Hindlimb muscle (tissue), 1 donor: ENCODE measurements around the gene DNAJC19. TPM values are rescaled to one million over a fixed set of nuclear protein-coding genes. Genes with fewer than 3 reads are reported as not detected.
"Not testable (repeated sequence)": the region's sequence is repeated elsewhere in the genome, so short reads cannot be mapped to it uniquely, and the experiment has no call there.

Experiments
- DNase-seq: peaks from one replicate; pipeline ENCODE4 v3.0.0-alpha.2; 2013
- polyA plus RNA-seq: library from polyadenylated mRNA; unstranded; fragments of 120-200 nt; gene quantifications from one replicate; pipeline ENCODE4 v1.2.1, GENCODE V29; 2013; ENCODE audit not compliant: insufficient read length

The DNAJC19 gene
- 33.4 TPM for polyA plus RNA-seq

- DNase-seq = peak; percentile 94
Observed at GRCh38 chr3:180989291-180990163, at the start of gene DNAJC19. Gene DNAJC19 (minus strand): TSS chr3:180989736. CDS start chr3:180989602, 134 bp downstream.

DNA sequence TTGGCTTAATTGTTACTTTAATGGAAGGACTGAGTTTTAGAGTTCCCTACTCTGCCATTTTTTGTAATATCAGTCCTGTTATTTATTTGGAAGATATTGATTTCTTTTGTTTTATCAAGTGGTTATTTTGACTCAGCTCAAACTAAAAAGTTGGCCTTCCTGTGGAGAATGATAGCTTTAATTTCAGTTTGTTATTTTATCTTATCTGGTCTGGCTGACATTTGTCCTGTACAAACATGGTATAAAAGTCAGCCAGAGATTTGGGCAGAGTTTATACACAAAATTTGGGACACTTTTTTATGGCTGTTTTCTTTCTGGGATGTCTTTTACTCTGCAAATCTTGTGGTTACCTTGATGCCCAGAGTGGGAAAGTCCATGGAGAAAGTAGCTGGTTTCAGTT lies 41.4 kb upstream of the DNAJC19 start:
- DNase-seq = no peak

DNA sequence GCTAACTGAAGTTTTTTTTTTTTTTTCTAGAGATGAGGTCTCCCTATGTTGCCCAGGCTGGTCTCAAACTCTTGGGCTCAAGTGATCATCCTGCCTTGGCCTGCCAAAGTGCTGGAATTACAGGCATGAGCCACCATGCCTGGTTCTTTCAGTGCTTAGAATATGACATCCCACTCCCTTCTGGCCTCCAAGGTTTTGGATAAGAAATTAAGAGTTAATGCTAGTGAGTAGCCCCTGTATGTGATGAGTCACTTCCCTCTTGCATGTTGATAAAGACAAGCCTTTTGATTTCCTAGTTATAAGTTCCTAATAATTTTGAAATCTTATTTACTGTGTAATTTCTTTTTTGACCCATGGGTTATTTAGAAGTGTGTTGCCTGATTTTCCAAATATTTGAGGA lies 35.7 kb upstream of the DNAJC19 start:
- DNase-seq = no peak

DNA sequence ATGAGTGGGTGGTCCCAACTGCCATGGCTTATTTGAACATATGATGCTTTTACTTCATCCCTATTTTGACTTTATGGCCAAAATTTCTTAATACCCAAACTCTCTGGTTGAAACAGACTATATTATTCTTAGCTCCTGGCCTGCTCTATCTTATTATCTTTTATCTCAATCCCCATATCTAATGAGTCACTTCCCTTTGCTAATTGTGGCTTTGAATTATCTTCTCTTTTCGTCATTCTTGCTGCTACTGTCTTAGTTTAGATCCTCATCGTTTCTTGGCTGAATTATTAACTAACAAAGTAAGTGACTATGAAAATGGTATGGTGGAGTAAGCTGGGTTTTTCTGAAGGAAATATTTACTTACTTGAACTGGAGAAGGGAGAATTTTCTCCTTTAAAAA lies 28.2 kb upstream of the DNAJC19 start:
- DNase-seq = no peak

DNA sequence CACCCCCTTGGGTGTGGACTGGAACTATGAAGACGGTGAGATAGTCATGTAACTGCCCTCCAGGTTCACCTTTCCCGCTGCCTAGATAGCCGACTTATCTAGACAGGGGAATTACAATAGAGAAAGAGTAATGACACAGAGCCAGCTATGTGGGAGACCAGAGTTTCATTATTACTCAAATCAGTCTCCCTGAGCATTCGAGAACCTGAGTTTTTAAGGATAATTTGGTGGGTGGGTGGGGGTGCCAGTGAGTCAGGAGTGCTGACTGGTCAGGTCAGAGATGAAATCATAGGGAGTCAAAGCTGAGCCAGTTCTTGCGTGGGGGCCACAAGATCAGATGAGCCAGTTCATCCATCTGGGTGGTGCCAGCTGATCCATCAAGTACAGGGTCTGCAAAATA lies 19.7 kb upstream of the DNAJC19 start:
- no peak for DNase-seq

GRCh38 chr3:181008796-181009195 lies 19.3 kb upstream of the DNAJC19 start:
- no peak for DNase-seq

DNA sequence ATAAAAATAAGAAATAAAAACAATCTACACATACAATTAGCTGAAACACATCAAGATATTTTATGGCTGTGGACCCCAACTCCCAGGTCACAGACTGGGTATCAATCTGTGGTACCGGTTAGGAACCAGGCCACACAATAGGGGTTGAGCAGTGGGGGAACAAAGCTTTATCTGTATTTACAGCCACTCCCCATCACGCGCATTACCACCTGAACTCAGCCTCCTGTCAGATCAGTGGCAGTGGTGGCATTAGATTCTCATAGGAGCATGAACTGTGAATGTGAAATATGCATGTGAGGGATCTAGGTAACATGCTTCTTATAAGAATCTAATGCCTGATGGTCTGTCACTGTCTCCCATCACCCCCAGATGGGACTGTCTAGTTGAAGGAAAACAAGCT lies 17.7 kb upstream of the DNAJC19 start:
- DNase-seq = no peak

- no peak for DNase-seq
Observed at GRCh38 chr3:181006541-181006940, 17.0 kb upstream of the DNAJC19 start.

GRCh38 chr3:181003469-181003868 lies 13.9 kb upstream of the DNAJC19 start:
- not testable (repeated sequence) for DNase-seq

DNA sequence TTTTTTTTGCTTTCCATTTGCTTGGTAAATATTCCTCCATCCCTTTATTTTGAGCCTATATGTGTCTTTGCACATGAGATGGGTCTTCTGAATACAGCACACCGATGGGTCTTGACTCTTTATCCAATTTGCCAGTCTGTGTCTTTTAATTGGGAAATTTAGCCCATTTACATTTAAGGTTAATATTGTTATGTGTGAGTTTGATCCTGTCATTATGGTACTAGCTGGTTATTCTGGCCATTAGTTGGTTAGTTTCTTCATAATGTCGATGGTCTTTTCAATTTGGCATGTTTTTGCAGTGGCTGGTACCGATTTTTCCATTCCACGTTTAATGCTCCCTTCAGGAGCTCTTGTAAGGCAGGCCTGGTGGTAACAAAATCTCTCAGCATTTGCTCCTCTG lies 12.8 kb upstream of the DNAJC19 start:
- not testable (repeated sequence) for DNase-seq

GRCh38 chr3:180996415-180996932 lies 6.9 kb upstream of the DNAJC19 start:
- no peak for DNase-seq

GRCh38 chr3:180990505-180990904 lies 969 bp upstream of the DNAJC19 start:
- no peak for DNase-seq

GRCh38 chr3:180987344-180987743 lies 2.2 kb downstream of the DNAJC19 start:
- DNase-seq = no peak

GRCh38 chr3:180986366-180986765 lies 3.2 kb downstream of the DNAJC19 start:
- not testable (repeated sequence) for DNase-seq

- no peak for DNase-seq
Observed at GRCh38 chr3:180983136-180983535, 6.4 kb downstream of the DNAJC19 start.

DNA sequence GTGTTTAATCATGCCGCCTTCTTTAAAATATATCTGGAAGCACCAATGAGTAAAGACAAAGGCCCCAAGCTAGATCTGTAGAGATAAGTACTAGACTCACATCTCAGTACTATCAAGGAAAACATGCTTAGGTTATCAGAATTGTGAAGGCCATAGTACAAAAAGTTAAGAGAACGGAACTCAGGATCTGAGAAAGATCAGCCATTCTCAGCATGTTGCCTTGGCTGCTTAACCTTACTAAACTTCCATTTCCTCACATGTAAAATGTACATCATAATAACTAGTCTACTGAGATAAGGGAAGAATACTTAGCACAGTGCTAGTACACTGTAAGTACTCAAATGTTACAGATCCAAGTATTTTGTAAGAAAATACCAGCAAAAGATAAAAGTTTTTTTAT lies 7.6 kb downstream of the DNAJC19 start:
- DNase-seq = no peak

DNA sequence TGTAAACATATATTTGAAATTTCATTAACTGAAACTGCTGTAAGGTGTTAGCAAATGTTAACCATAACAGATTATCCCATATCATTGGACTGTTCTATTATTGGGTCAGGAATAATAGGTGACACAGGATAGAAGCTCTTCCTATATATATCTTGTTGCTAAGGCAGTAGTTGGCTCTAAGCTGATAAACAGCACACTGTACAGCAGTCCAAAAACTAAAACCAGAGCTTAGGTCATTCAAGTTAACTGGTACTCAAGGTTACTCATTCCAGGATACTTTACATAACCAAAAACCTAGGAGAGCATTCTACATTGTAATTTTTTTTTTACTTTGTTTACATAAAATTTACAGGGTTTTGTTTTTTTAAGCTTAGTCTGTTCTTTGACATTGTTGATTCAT lies 8.9 kb downstream of the DNAJC19 start:
- no peak for DNase-seq

GRCh38 chr3:180979961-180980360 lies 9.6 kb downstream of the DNAJC19 start:
- DNase-seq = no peak

DNA sequence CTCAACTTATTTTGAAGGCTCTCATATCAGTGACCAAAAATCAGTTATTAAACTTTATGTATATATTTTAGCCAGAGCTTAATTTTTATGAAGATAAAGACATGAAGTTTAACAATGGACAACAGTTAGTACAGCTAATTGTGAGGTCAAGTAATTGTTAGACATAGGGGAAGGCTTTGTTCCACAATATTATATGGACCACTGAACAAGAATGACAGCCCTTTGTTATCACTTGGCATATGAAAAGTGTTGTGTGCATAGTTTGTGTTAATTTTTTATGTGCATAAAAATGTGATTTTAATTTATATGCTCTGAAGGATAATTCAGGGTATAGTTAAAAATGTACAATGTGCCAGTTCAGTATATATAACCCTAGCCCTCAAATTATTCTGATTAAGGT lies 12.0 kb downstream of the DNAJC19 start:
- DNase-seq = no peak

DNA sequence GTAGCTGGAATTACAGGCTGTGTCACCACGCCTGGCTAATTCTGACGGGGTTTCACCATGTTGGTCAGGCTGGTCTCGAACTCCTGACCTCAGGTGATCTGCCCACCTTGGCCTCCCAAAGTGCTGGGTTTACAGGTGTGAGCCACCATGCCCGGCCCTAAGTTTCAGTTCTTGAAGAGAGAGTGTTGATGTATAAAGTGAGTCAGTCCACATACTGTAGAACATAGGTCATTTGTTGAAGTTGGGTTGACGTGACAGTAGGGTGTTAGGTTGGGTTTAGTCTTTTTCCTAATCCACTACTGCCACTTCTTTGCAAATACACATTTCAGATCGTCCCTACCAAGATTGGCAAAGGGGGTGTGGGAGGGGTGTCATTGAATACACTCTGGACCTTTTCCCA lies 15.2 kb downstream of the DNAJC19 start:
- no peak for DNase-seq

GRCh38 chr3:180973543-180973942 lies 16.0 kb downstream of the DNAJC19 start:
- DNase-seq = no peak

DNA sequence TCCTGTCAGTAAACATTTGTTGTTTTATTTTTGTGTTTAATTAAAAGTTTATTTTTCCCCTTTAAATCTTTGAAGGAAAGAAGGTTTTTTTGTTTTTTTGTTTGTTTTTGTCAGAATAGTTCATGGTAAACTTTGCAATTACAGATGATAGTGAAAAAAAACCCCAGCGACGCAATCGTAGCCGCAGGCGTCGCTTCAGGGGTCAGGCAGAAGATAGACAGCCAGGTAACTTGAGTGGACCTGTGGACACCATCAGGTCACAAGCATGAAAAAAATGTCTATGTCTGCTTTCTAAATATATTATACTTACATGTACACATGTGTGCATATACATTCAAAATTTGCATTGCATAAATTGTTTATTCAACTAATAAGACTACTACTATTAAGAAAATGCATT lies 18.6 kb downstream of the DNAJC19 start:
- no peak for DNase-seq

DNA sequence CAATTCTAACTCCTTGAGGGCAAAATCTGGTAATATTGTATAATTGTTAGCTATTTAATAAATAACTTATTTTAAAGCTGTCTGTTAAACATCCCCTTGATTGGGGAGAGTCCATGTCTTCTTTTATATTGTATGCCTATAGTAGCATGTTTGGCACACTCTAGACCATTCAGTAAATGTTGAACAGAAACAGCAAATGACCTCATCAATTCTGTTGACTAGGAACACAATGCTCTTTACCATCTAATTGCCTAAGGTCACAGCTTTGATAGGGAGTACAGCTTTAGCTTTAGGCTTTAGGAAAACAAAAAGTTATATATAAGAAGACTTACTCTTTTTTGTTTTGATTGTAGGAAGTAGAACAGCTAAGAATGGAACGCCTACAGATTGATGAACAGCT lies 27.0 kb downstream of the DNAJC19 start:
- DNase-seq = no peak

DNA sequence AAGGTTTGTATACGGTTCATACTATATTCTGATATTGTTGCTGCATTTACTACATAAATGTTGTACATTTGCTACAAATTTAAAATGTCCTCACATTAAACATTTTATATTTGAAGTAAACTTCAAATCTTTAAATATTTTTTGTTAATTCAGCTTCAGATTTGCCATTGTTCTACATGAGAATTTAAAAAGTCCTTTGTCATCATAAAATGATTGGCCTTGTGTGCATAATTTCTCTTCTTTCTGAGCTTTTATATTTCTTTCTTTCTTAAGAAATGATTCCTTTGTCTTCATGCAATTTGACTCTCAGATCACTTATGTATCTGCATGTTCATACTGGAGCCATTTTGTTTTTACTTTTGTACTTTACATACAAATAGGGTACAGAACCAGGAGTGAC lies 28.0 kb downstream of the DNAJC19 start:
- DNase-seq = no peak
